OCI-M2 (cell line): ENCODE data around the gene CLIC5.

ENCODE experiments used
- DNase-seq: peaks from one replicate; lab custom pipeline; 2025; ENCODE audit not compliant: unreplicated experiment; lab: John Stamatoyannopoulos, UW

CLIC5 gene

DNA sequence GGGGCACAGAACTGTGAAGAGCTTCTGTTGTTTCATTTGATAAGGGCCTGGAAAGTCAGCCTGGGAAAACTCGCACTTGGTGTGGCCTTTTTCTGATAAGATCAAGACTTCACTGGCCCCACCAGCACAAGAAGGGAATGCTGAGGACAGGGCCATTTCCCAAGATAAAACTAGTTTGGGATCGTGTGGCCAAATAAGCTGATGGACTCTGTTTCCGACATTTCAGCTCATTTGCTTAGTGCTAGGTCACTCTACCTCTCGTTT, 116.0 kb downstream of the CLIC5 start:
- no peak for DNase-seq

DNA sequence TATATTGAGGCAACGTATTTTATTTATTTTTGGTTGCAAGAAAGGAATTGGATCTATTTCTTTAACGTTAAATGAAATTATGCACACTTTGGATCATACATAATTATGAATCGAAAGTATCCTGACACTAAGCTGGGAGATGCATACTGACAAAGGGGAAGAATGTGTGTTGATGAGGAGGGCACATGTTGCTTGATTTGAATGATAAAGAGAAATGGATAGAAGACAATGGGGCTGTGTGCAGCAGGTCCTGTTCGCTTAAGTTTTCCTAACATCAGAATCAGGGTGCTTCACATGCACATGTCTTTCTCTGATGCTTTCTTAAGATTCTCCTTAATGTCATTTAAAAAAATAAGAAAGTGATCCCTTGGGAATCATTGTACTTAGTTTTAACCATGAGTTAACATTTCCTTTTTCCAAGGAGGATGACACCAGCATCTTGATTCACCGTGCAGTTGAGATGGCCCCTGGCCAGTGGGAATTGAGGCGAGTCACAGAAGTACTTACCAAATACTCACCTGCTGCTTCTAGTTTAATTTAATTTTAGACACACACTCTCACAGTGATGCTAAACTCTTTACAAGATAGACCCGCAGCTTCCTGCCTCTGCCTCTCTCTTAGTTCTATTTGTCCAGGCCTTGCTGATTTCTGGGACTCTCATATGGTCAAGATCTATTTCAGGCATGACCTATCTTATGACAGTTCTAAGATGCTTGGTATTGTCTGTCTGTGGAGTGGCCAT, 116.5 kb downstream of the CLIC5 start:
- DNase-seq = no peak

GRCh38 chr6:45896783-45897441, 118.7 kb downstream of the CLIC5 start:
- no peak for DNase-seq

DNA sequence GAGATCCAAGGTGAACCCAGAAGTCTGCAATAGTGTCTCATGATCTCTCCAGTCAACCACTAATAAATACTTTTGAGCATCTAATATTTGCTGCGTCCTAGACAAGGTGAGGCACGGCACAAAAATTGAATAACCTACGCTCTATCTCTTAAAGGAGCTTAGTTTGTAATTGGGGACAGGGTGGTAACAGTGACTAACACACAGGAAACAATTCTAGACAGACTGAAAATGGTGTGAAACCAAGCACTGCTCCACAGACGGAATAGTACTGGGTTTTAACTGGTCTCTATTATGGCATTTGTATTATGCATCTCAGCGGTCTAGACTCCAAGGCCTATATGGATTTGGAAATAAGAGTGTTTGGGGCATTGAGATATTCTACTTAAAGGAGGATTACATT, 120.1 kb downstream of the CLIC5 start:
- no peak for DNase-seq

DNA sequence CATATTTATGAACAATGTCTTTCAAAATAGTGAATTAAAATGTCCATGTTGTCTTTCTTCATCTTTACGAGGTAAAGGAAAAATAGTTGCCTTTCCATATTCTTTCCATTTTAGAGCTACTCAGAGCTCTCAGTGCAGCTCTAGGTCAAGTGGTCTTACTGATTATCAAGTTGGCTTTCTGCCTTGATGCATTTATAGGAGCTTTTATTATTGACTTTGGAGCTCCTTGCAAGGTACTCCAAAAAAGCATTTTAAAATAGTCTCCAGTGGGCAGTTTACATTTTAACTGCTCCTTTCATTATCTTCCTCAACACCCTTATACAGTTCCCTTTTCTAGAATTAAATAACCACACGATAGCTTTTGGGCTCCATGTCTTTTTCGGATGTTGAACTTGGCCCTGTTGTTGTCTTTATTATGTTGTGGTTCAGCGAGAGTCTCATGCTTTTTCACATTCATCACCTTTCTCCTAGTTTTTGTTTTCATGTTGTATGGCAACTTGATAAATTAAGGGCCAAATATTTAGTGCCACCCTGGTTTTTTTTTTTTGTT, 122.9 kb downstream of the CLIC5 start:
- DNase-seq = no peak

GRCh38 chr6:45892196-45892595, 123.5 kb downstream of the CLIC5 start:
- DNase-seq = no peak

DNA sequence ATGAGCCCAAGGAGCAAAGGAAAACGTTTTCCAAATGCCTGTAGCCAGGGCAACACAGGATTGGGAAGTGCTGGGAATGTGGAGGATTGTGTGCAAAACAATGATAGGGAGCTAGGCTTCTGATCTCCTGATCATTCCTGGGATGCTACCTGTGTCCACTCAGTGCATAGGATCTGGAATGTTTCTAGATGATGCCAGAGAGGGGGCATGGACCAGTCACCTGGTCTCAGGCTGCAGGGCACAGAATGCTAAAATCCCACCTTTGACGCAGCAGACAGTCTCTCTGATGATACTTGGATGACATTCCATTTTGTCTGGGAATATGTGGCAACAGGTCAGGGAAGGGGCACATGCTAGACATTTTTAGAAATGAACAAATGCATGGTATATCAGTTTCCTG, 128.9 kb downstream of the CLIC5 start:
- DNase-seq = no peak

GRCh38 chr6:45884336-45884735, 131.3 kb downstream of the CLIC5 start:
- DNase-seq = no peak

GRCh38 chr6:45882671-45883070, 133.0 kb downstream of the CLIC5 start:
- DNase-seq = no peak

GRCh38 chr6:45881705-45882467, 133.8 kb downstream of the CLIC5 start:
- no peak for DNase-seq

DNA sequence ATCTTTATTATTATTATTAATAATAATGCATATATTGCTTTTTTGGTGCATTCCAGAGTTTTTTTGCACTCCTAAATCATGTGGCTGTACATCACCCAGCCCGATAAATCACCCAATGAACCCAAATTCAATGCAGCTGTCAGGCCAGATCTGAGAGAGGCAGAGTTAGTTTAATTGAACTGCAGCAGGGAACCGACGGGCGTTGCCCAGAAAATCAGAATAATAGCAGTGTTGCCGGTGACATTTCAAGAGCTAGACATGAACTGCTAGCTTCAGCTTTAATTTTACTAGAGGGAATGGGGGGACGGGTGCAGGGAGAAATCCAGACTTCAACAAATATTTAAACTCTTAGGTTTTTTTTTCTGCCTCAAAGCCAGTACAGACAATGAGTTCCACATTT, 135.0 kb downstream of the CLIC5 start:
- DNase-seq = no peak

GRCh38 chr6:45880159-45880558, 135.5 kb downstream of the CLIC5 start:
- DNase-seq = no peak

DNA sequence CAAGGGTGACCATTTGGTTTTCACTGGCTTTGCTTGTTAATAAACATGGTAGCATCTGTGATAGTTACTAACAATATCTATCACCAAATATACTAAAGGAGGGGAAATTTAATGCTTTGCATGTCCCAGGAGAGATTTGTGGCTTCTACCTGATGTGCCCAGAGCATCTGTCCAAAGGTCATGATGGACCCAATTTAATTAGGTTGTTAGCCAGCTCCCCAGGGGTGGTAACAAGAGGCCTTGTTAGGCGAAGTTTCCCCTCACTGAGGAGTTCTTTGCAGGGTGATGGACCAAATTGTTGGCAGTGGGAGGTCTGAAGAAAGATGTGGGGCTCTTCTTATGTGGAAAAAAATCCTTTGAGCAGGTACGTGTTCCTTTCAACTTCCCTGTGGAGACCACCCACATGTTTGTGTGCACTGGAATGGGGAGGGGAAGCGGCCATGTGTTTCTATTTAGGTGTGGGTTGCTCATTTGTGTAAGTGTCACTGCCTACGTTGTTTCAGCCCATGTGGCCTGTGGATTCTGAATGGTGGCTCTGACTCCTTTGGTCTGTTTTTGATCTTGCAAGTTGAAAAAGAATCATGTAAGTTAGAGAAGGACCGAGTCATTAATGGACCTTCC, 137.6 kb downstream of the CLIC5 start:
- no peak for DNase-seq

- DNase-seq = no peak
Measured at GRCh38 chr6:45872827-45873365, 142.8 kb downstream of the CLIC5 start.

DNA sequence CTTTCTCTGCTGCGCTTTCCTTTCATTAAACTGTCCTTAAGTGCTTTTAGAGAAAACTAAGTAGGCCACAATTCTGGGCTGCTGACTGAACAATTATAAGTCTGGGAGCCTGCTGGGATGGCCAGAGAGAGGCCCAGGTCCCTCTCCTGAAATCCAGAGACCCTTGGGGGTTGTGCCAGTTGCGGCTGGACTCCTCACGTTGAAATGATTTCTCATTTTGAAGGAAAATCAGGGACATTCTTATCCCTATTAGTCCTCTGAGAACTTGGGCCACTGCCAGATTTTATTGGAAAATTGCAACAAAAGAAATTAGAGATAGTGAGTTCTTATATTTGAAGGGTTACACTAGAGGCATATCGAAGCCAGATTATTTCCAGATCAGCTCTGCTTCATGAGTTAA, 145.1 kb downstream of the CLIC5 start:
- DNase-seq = no peak

DNA sequence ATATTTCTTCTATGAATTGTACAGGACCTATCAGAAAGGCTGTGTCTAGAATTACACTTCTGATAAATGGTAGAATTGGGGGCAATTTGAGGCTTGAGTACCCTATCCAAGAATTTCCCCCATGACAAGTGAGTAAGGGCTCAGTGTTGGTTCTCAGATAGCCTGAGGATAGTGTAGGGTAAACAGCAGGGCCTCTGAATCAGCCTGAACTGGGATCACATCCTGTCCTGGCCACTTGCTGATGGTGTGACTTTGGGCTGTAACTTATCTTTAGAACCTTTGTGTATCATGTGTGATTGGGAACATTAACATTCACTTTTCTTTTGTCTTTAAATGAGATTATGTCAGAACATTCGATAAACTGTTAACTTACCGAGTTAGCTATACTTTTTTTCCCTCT, 151.0 kb downstream of the CLIC5 start:
- no peak for DNase-seq

- DNase-seq = no peak
Measured at GRCh38 chr6:45858691-45859090, 157.0 kb downstream of the CLIC5 start.

DNA sequence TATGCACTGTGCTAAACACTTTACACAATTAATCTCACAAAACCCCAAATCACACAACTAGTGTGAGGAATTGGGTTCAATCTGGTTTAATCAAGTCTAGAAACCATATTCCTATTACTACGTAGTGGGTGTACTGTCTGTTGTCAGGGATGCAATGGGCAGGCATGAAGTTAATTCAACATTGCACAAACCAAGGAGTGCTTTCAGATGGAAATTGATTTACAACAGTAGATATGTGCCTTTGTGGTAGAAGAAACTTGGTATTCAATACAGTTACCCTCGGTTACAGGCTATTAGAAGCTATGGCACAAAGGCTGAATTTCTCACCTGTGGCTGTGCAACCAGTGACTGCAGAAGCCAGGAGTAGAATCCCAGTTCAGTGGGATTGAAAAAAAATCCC, 157.8 kb downstream of the CLIC5 start:
- DNase-seq = no peak

- DNase-seq = no peak
Measured at GRCh38 chr6:45855642-45856394, 159.8 kb downstream of the CLIC5 start.

DNA sequence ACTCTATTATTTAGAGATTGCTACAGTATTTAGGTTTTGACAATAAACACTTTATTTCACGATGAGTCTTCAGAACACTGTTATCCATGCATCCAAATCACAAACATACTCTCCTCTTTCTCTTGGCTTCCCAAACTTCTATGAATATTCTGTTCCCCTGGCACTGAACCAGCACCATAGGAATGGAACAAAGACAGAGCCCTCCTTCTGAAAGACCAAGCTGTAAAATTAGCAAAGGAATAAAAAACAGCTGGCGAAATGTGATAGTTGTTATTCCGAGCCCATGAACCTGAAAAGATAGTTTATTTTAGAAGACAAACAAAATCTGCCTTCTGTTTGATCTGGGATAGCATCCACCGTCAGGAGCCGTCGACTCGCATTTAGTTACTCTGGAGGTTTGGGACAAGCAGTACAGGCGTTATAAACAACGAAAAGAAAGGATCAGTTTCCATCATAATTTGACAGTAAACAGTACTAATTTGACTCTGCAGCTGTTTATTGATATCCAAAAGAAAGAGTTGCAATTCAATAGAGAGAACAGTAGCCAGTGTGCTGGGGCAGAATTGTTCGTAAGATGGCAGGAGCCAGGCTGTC, 161.4 kb downstream of the CLIC5 start:
- DNase-seq = no peak
